K562 (cell line): ENCODE data around the gene PRDX2. TPM values are rescaled to one million over a fixed set of nuclear protein-coding genes. Genes with fewer than 3 reads are reported as not detected.

Experiments used
- CHAMP1 ChIP-seq: fragments of 450-650 bp; IDR thresholded peaks from 2 replicates; pipeline ENCODE4 v1.6.1; 2016; ENCODE audit warnings: mild to moderate bottlenecking
- CLOCK ChIP-seq: fragments of 250-450 bp; sonication (Bioruptor Pico); IDR thresholded peaks from 2 replicates; pipeline ENCODE4 v1.4.0; 2020; ENCODE audit warnings: mild to moderate bottlenecking, moderate library complexity, borderline replicate concordance
- IRF2 ChIP-seq: sonication (generic); formaldehyde crosslinking; IDR thresholded peaks from 2 replicates; pipeline ENCODE4 v1.8.1; 2022; ENCODE audit warnings: mild to moderate bottlenecking, missing genetic modification reagents
- MAFG ChIP-seq: fragments of 450-650 bp; conservative IDR thresholded peaks from 2 replicates; pipeline ENCODE4 v1.6.1; 2016; ENCODE audit warnings: missing genetic modification characterization, missing compliant biosample characterization
- SAFB ChIP-seq: fragments of 200-400 bp; formaldehyde crosslinking; IDR thresholded peaks from 2 replicates; pipeline ENCODE4 v1.6.1; 2017; ENCODE audit warnings: low read depth, low read length, borderline replicate concordance
- STAG1 ChIP-seq: sonication (generic); formaldehyde crosslinking; IDR thresholded peaks from 2 replicates; pipeline ENCODE4 v1.5.0; 2020; ENCODE audit warnings: missing genetic modification reagents, borderline replicate concordance
- TARDBP ChIP-seq: fragments of 450-650 bp; IDR thresholded peaks from 2 replicates; pipeline ENCODE4 v1.6.1; 2016
- THRB ChIP-seq: fragments of 450-650 bp; formaldehyde crosslinking; conservative IDR thresholded peaks from 2 replicates; pipeline ENCODE4 v1.4.0; 2022; ENCODE audit warnings: mild to moderate bottlenecking, missing genetic modification characterization
- ZBED1 ChIP-seq: IDR thresholded peaks from 2 replicates; pipeline ENCODE4 v1.6.1; 2014
- ZBTB11 ChIP-seq, 3 experiments: fragments of 200-800 bp in 1 of 3; fragments of 250-450 bp in 1 of 3; fragments of 450-650 bp in 1 of 3; sonication (Bioruptor Pico) in 1 of 3; sonication (Bioruptor generic) in 1 of 3; formaldehyde crosslinking in 1 of 3; IDR thresholded peaks; 2 replicates each; pipeline versions ENCODE4 v1.6.1 to v1.8.0; 2016 to 2022; ENCODE audit warnings: mild to moderate bottlenecking in 2 of 3, missing genetic modification characterization in 2 of 3, missing compliant biosample characterization in 1 of 3, moderate library complexity in 1 of 3
- ZBTB17 ChIP-seq: fragments of 450-650 bp; formaldehyde crosslinking; IDR thresholded peaks from 2 replicates; pipeline ENCODE4 v1.4.0; 2020; ENCODE audit warnings: mild to moderate bottlenecking
- ZNF146 ChIP-seq: IDR thresholded peaks from one replicate; pipeline ENCODE4 v1.6.1; 2018; ENCODE audit warnings: missing compliant biosample characterization; ENCODE audit not compliant: unreplicated experiment
- ZNF197 ChIP-seq: fragments of 200-800 bp; sonication (Bioruptor generic); IDR thresholded peaks from 2 replicates; pipeline ENCODE4 v1.6.1; 2016; ENCODE audit warnings: low read depth, missing genetic modification characterization, missing compliant biosample characterization
- polyA plus RNA-seq, 8 experiments: library from polyadenylated mRNA; depleted of rRNA in 4 of 8; stranded (reverse) in 5 of 8; unstranded in 3 of 8; fragments of >200 nt; fragmentation: Nextera tagmentation in 2 of 8; fragmentation: Illumina TruSeq in 1 of 8; extraction: Ambion mirVana in 2 of 8; extraction: Trizol in 1 of 8; gene quantifications; 2 replicates each; pipeline versions ENCODE4 v1.2.1 to v1.2.3, GENCODE V29; 2011 to 2014; ENCODE audit warnings: inconsistent platforms in 1 of 8, missing spikeins in 1 of 8
- total RNA-seq, 7 experiments: library from RNA; depleted of rRNA in 6 of 7; stranded (reverse); fragments of >200 nt in 6 of 7; fragmentation: Illumina TruSeq in 2 of 7; extraction: Trizol in 2 of 7; gene quantifications; 2 replicates each; pipeline versions ENCODE4 v1.2.1 to v1.2.3, GENCODE V29; 2011 to 2021; ENCODE audit warnings: low replicate concordance in 1 of 7
- TF ChIP-seq, protein P1 (sequence below): sonication (generic); formaldehyde crosslinking; IDR thresholded peaks from 2 replicates; pipeline ENCODE4 v1.8.1; 2023; ENCODE audit warnings: mild to moderate bottlenecking, missing genetic modification reagents

Gene PRDX2
- total and polyA plus RNA-seq, 9 of the 15 experiments (the other 6 are each of a cell fraction or from before 2014, with no cell fraction given): 206 to 1,183 (median 415) TPM

GRCh38 chr19:12847159-12848139 lies 45.8 kb upstream of the PRDX2 start (continued):
- TF ChIP-seq TARDBP (peak; percentile 66), ZNF197 (no peak), ZBTB17 (CRISPR knock-in tag) (no peak), CHAMP1 (no peak), ZNF146 (CRISPR knock-in tag) (no peak), IRF2 (CRISPR knock-in tag) (no peak), ZBTB11 (CRISPR knock-in tag; IDR thresholded peaks at IDR 0.05) (no peak), MAFG (tag) (no peak), ZBED1 (peak; percentile 76; the same call in 1 of the 2 replicates), STAG1 (CRISPR knock-in tag) (peak; percentile 89; the same call in 1 of the 2 replicates), THRB (no peak), SAFB (no peak), CLOCK (CRISPR knock-in tag) (no peak)
- TF ChIP-seq, protein P1, sequence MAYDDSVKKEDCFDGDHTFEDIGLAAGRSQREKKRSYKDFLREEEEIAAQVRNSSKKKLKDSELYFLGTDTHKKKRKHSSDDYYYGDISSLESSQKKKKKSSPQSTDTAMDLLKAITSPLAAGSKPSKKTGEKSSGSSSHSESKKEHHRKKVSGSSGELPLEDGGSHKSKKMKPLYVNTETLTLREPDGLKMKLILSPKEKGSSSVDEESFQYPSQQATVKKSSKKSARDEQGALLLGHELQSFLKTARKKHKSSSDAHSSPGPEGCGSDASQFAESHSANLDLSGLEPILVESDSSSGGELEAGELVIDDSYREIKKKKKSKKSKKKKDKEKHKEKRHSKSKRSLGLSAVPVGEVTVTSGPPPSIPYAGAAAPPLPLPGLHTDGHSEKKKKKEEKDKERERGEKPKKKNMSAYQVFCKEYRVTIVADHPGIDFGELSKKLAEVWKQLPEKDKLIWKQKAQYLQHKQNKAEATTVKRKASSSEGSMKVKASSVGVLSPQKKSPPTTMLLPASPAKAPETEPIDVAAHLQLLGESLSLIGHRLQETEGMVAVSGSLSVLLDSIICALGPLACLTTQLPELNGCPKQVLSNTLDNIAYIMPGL (CRISPR knock-in tag): no peak
